Measurements from ENCODE around the gene PEX11G. TPM values are rescaled to one million over a fixed set of nuclear protein-coding genes. Genes with fewer than 3 reads are reported as not detected.

The PEX11G gene
- total and polyA plus RNA-seq, 9 of the 15 experiments (the other 6 are each of a cell fraction or from before 2014, with no cell fraction given): 0.07 to 3.2 (median 0.70) TPM; not detected in 1

- TF ChIP-seq TSHZ1 (CRISPR knock-in tag; IDR thresholded peaks at IDR 0.05) (no peak), GMEB1 (CRISPR knock-in tag; IDR thresholded peaks at IDR 0.05) (peak; percentile 98), TBP (optimal IDR thresholded peaks at IDR 0.05; ENCODE audit: low read depth, low read length) (peak; percentile 50), ZFP30 (CRISPR knock-in tag; IDR thresholded peaks at IDR 0.05; ENCODE audit: borderline replicate concordance) (no peak), TRIM25 (IDR thresholded peaks at IDR 0.05; ENCODE audit: borderline replicate concordance) (no peak), MITF (IDR thresholded peaks at IDR 0.05) (no peak), TAL1 (IDR thresholded peaks at IDR 0.05) (no peak), PRPF4 (IDR thresholded peaks at IDR 0.05; ENCODE audit: insufficient read depth, low read depth, low read length, poor library complexity, severe bottlenecking) (no peak), DLX4 (CRISPR knock-in tag; IDR thresholded peaks at IDR 0.05) (no peak), PHF8 (IDR thresholded peaks at IDR 0.05; ENCODE audit: borderline replicate concordance, low read length) (peak; percentile 55; the same call in 1 of the 2 replicates), ELK3 (CRISPR knock-in tag; IDR thresholded peaks at IDR 0.05) (no peak), FIP1L1 (IDR thresholded peaks at IDR 0.05; ENCODE audit: low read depth, low read length, poor library complexity, severe bottlenecking) (peak; percentile 69), FOXK2 (conservative IDR thresholded peaks at IDR 0.05 in 1 of 2, IDR thresholded peaks at IDR 0.05 in 1 of 2; ENCODE audit: low read depth in 2 of 2) (peak in 1 of 2 experiments; percentile 91; a peak in 2 of 4 replicates), SIN3B (IDR thresholded peaks at IDR 0.05; ENCODE audit: low read depth) (peak; percentile 12; the same call in 1 of the 2 replicates), MED1 (CRISPR knock-in tag; IDR thresholded peaks at IDR 0.05; ENCODE audit: borderline replicate concordance) (no peak)
Measured at GRCh38 chr19:7535047-7535997, 46.5 kb upstream of the PEX11G start, which contains the start of gene PNPLA6 (continued).

Data from K562 (cell line).